ENCODE measurements around the gene SELENBP1. TPM values are rescaled to one million over a fixed set of nuclear protein-coding genes. Genes with fewer than 3 reads are reported as not detected.
A peak's percentile ranks its signal among the peaks of the same experiment; 100 is the strongest.
"Not testable (repeated sequence)": the region's sequence is repeated elsewhere in the genome, so short reads cannot be mapped to it uniquely, and the experiment has no call there.

Gene SELENBP1
- 1,000 to 10,000 TPM; 1,259 to 2,164 TPM for total RNA-seq
- long read RNA-seq, transcript SELENBP1-214 (10 exons, 2,128 nt): minor isoform, 64 of 4,331 reads
- long read RNA-seq, transcript SELENBP1-201 (12 exons, 1,752 nt): major isoform, 2,785 of 4,331 reads
- long read RNA-seq, transcript SELENBP1-204 (12 exons, 1,928 nt): minor isoform, 110 of 4,331 reads
- long read RNA-seq, transcript SELENBP1-218 (11 exons, 1,963 nt): minor isoform, 588 of 4,331 reads
- long read RNA-seq, partial matches to known transcripts: 362 of 4,331 reads
- long read RNA-seq, other reads (novel, unspliced or antisense): 410 of 4,331 reads

DNA sequence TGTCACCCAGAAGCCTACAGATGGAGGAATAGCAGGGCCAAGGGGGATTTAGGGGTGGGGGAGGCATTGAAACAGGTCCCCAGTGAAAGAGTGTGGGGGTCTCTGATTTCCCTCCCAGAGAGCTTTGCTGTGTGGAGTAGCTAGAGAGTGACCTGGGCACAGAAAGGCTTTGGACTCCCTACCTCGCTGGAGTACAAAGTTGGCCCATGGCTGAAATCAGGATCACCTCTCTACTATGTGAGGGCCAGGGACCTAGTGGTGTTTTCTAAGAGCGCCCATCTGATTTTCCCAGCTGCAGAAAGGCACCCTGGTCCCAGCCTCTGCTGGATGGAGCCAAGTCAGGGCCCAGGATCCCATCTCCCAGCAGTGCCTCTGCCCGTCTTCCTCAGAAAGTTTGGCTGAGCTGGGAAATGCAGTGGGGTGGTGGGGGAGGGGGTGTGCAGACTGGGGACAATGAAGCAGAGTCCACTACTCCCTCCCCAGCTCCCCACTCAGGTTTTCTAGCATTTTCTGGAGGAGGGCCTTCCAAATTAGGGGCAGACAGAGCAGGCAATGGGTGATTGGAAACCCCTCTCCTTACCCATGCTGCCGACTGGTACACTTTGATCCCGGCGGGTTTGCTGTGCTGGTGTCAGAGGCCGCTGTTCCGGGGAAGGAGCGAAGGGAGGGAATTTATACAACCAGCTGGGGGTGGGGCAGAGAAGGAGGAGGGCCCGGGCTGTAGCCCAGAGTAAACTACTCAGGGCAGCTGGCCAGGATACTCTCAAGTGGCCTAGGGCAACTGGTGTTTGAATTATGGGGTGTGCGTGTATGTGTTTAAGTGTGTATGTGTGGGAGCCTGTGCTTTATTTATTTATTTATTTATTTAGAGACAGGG lies at the start of gene SELENBP1:
Gene SELENBP1, minus strand, starts transcription at position 648 of the 877 bp plus-strand sequence. Its CDS starts 64 bp downstream, at position 584.
- DNase-seq (peak; percentile 95 to 96), ATAC-seq (peak; percentile 72)
- intact Hi-C loops (cut with DNase I, micrococcal nuclease): no loop called here

- intact Hi-C loops (cut with DNase I, micrococcal nuclease): no loop called here
- ATAC-seq (no peak), DNase-seq (no peak)
These were observed 47.3 kb upstream of the SELENBP1 start for GRCh38 chr1:151419819-151420218.

GRCh38 chr1:151418081-151418480 lies 45.6 kb upstream of the SELENBP1 start:
- ATAC-seq (no peak), DNase-seq (no peak)
- intact Hi-C loops (cut with DNase I, micrococcal nuclease): no loop called here

DNA sequence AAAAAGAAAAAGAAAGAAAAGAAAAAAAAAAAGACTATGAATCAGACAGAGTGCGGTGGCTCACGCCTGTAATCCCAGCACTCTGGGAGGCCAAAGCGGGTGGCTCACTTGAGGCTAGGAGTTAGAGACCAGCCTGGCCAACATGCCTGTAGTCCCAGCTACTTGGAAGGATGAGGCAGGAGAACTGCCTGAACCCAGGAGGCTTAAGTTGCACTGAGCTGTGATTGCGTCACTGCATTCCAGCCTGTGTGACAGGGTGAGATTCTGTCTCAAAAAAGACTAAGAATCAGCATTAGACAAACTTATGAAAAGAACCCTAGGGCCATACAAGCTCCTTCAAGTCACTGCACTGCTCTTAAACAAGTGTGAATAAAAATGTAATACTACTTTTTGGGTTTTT lies 43.7 kb upstream of the SELENBP1 start:
- intact Hi-C loops (cut with DNase I, micrococcal nuclease): no loop called here
- ATAC-seq (no peak), DNase-seq (no peak)

- ATAC-seq (no peak), DNase-seq (no peak)
- intact Hi-C loops (cut with DNase I, micrococcal nuclease): no loop called here
These were observed 39.4 kb upstream of the SELENBP1 start for GRCh38 chr1:151411884-151412283.

GRCh38 chr1:151408891-151409290 lies 36.4 kb upstream of the SELENBP1 start:
- intact Hi-C loops (cut with DNase I, micrococcal nuclease): loop anchor here in 1 of 2 donors (10.0 kb wide), 1 partner anchor 104 kb away; no protein-coding TSS in a partner anchor
- ATAC-seq: no peak
- DNase-seq: no peak

DNA sequence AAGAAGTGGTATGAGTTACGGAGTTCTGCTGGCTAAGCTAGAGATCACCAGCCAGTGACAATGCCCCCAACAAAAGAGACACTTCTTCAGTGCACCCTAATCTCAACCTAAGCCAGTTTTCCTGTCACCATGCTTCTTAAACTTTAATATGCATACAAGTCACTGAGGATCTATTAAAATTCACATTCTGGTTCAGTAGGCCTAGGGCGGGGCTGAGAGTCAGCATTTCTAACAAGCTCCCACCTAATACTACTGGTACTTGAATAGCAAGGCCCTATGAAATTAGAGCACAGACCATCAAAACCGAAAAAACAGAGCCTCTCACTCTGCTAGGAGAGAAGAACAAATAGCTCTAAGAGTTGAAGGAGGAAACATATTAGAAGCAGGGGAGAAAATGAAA lies 34.8 kb upstream of the SELENBP1 start:
- intact Hi-C loops (cut with DNase I, micrococcal nuclease): loop anchor here in 1 of 2 donors (10.0 kb wide), 1 partner anchor 103 kb away; no protein-coding TSS in a partner anchor

DNA sequence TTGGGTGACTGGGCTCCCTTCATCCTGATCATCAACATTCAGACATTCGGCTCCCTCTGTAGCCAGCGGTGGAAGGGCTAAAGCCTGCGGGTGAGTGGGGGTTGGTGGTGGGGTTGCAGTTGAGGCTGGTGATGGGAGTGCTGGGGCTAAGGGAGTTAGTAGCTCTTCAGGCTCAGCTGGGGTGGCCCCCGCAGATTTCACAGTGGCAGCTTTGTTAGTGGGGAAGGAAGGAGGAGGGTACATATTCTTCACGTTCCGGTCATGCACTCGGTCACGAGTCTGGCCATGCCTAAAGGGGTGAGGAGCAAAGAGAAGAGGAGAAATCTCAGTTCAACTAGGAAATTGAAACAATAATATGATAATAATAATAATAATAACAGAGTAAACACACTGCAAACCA lies 33.7 kb upstream of the SELENBP1 start:
- intact Hi-C loops (cut with DNase I, micrococcal nuclease): loop anchor here in 1 of 2 donors (10.0 kb wide), 1 partner anchor 101 kb away; no protein-coding TSS in a partner anchor
- ATAC-seq (no peak), DNase-seq (no peak)

More for the DNA sequence above, 34.8 kb upstream of the SELENBP1 start:
- no peak for ATAC-seq
- no peak for DNase-seq

GRCh38 chr1:151405187-151405951 lies 32.9 kb upstream of the SELENBP1 start:
- intact Hi-C loops (cut with DNase I, micrococcal nuclease): loop anchor here in 1 of 2 donors (10.0 kb wide), 1 partner anchor 101 kb away; no protein-coding TSS in a partner anchor
- no peak for DNase-seq
- ATAC-seq: no peak

DNA sequence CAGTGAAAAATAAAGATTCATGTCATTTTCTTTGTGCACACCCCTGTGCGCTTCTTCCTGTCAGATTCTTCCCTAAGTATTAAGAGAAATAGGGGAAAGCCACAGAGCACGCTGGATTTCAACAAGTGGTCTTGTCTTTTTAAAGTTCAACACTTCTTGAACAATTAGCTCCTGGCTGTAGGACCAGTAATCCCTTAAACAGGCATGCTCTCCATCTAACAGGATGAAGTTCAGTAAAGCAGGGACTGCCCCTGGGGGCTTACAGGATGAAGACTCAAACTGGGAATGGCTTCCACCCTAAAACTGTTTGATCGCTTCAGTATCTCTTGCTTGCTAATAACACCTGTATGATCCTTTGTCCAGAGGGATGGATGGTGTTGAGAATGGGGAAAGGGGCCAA lies 31.1 kb upstream of the SELENBP1 start:
- intact Hi-C loops (cut with DNase I, micrococcal nuclease): loop anchor here in 1 of 2 donors (10.0 kb wide), 1 partner anchor 99 kb away; no protein-coding TSS in a partner anchor
- DNase-seq (no peak), ATAC-seq (no peak)

DNA sequence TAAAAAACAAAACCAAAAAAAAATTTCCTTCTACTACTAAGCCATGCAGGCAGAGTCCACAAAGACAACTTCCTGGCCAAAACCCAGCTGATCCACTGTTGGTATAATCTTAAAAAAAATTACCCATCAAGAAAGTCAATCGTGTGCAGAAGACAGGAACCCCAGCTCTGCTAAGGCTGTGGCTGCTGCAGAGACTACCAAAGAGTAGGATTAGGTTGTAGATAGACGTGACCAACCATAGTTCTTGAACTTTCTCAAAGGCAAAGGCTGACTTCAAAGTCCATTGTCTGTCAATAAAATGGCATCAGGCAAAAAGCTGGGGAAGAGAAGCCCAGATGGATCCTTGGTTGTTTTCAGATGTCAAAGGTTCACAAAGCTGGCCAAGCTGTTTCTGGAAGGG lies 30.3 kb upstream of the SELENBP1 start:
- no peak for DNase-seq
- ATAC-seq: no peak
- intact Hi-C loops (cut with DNase I, micrococcal nuclease): loop anchor here in 1 of 2 donors (10.0 kb wide), 1 partner anchor 98 kb away; no protein-coding TSS in a partner anchor

GRCh38 chr1:151401860-151402259 lies 29.4 kb upstream of the SELENBP1 start:
- ATAC-seq: no peak
- DNase-seq: no peak
- intact Hi-C loops (cut with DNase I, micrococcal nuclease): loop anchor here in 1 of 2 donors (10.0 kb wide), 1 partner anchor 97 kb away; no protein-coding TSS in a partner anchor

- no peak for ATAC-seq
- DNase-seq: no peak
- intact Hi-C loops (cut with DNase I, micrococcal nuclease): loop anchor here in 1 of 2 donors (10.0 kb wide), 1 partner anchor 96 kb away; no protein-coding TSS in a partner anchor
These were observed 28.8 kb upstream of the SELENBP1 start for GRCh38 chr1:151401125-151401788.

- ATAC-seq: peak; percentile 94
These were observed 27.0 kb upstream of the SELENBP1 start, which contains the start of gene PSMB4 for GRCh38 chr1:151399324-151400171. Gene PSMB4, plus strand, starts transcription at chr1:151399573. Its CDS starts 15 bp downstream, at chr1:151399588.

GRCh38 chr1:151396265-151396664 lies 23.8 kb upstream of the SELENBP1 start:
- ATAC-seq; DNase-seq; intact Hi-C loops (cut with DNase I, micrococcal nuclease): not testable (repeated sequence)

More at GRCh38 chr1:151399324-151400171, 27.0 kb upstream of the SELENBP1 start, which contains the start of gene PSMB4:
- peak; percentile 83 to 90 for DNase-seq
- intact Hi-C loops (cut with DNase I, micrococcal nuclease): loop anchor here in 1 of 2 donors (10.0 kb wide), 1 partner anchor 95 kb away; no protein-coding TSS in a partner anchor

GRCh38 chr1:151393583-151393982 lies 21.1 kb upstream of the SELENBP1 start:
- DNase-seq: no peak
- ATAC-seq: no peak
- intact Hi-C loops (cut with DNase I, micrococcal nuclease): no loop called here

- ATAC-seq (peak; percentile 85), DNase-seq (no peak)
- intact Hi-C loops (cut with DNase I, micrococcal nuclease): no loop called here
These were observed 18.6 kb upstream of the SELENBP1 start for GRCh38 chr1:151391079-151391563.

Data from left colon (tissue), 2 donors.